Subcutaneous adipose tissue (tissue), 4 donors: ENCODE data around the gene LEMD2. TPM values are rescaled to one million over a fixed set of nuclear protein-coding genes. Genes with fewer than 3 reads are reported as not detected.

ENCODE experiments used
- CTCF ChIP-seq: fragments of 450-650 bp; IDR thresholded peaks from one replicate; pipeline ENCODE4 v1.5.1; 2016; ENCODE audit warnings: low read depth, mild to moderate bottlenecking, control low read depth, antibody characterized with exemption, moderate library complexity
- total RNA-seq, 4 donors: library from RNA; depleted of rRNA; stranded (reverse); fragments of >200 nt; gene quantifications; one replicate each; pipeline ENCODE4 v1.1.0, GENCODE V29; 2016

Gene LEMD2
- total RNA-seq, 4 donors from 2014 or later, result 24.3 to 61.6 (median 40.0) TPM

- no peak for TF ChIP-seq CTCF
These were observed 18.7 kb downstream of the LEMD2 start for GRCh38 chr6:33770124-33770832.

- no peak for TF ChIP-seq CTCF
These were observed 19.6 kb downstream of the LEMD2 start for GRCh38 chr6:33769248-33769821.

GRCh38 chr6:33768644-33769120, 20.2 kb downstream of the LEMD2 start:
- no peak for TF ChIP-seq CTCF

- TF ChIP-seq CTCF, result no peak
These were observed 21.7 kb downstream of the LEMD2 start for GRCh38 chr6:33766921-33767907.

GRCh38 chr6:33765368-33765767, 23.6 kb downstream of the LEMD2 start:
- TF ChIP-seq CTCF, result no peak

- no peak for TF ChIP-seq CTCF
These were observed 24.9 kb downstream of the LEMD2 start for GRCh38 chr6:33764036-33764435.

- no peak for TF ChIP-seq CTCF
These were observed 25.4 kb downstream of the LEMD2 start for GRCh38 chr6:33763483-33763882.
